Epidermal melanocyte (primary cell): ENCODE results near the gene S100A4.
"Not testable (repeated sequence)": the region's sequence is repeated elsewhere in the genome, so short reads cannot be mapped to it uniquely, and the experiment has no call there.

Source experiments
- DNase-seq: peaks from one replicate; pipeline ENCODE4 v3.0.0; 2011; ENCODE audit warnings: low spot score; ENCODE audit not compliant: insufficient read length

The S100A4 gene

DNA sequence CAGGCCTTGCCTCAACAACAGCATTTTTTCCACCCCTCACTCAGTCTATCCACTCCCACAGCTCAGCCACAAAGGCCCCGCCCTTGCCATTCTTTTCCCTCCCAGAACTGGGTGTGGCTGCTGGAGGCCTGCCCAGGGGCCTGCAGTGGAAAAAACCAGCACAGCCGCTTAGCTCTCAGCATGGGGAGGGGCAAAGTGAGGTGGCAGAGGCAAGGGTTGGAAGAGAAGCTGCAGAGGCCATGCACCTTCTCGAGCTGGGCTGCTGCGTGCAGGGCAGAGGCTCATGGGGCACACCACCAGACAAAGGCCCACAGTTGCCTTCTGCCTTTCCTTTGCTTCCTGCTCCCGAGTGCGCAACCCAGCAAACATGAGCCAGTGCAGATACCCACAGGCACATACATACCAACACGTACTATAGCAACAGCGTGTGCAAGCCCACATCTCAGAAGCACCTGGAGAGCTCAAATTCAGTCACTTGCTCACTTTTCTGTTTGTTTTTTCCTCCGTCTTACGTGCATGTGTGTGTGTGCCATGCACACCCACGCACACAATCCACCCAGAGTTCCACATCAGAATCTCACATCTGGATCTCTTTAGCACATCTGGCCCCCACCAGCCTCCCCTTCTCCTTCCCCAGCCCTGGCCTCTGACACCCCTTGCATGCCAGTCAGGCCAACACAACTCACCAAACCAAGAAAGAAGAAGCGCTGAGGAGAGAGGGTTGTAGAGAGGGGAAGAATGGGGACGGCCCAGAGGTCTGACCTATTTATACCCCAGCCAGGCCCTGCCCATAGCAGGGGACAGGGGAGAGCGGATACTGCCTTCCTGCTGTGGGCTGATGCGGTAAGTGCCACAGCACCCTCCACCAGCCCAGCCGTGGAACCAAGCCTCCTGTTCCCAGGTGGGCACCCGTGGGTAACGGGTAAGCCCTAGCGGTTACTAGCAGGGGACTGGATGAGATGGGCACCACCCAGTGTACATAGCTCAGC is at the start of gene S100A4:
Gene S100A4, minus strand, starts transcription at position 740 of the 989 bp plus-strand sequence. CDS start 1,012 bp downstream, outside the sequence.
- peak; percentile 86 for DNase-seq

DNA sequence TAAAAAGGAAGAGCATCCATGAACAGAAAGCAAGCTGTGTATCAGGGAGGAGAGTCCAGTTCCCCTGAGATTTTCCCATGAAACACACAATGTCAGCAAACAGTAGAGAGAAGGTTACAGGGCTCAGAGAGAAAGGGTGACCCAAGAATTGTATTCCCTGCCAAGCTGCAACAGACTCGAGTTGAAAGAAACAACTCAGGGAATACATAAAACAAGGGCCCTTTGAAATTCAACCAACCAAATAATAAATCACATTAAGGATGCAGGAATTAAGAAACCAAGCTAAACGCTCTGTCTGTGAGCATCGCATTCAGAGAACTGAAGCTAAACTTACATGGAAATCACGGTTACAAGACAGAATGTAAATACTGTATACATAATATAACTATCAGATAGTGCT is 47.1 kb upstream of the S100A4 start:
- DNase-seq, result no peak

DNA sequence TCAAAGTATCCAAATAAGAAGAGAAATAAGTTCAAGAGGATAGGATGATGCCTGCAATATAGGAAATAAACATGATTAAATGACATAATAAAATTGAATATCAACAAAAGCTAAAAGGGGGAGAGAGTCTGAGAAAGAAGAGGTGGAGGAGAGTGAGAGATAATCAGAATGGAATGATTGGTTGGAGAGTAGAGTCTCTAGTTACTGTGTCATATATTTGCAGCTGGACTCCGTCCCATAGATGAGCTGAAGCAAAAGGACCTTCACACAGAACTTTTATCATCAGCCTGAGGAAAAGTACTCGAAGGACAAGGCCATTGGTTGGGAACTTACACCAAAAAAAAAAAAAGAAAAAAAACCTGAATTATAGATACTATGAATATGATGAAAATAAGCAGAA is 42.9 kb upstream of the S100A4 start:
- no peak for DNase-seq

DNA sequence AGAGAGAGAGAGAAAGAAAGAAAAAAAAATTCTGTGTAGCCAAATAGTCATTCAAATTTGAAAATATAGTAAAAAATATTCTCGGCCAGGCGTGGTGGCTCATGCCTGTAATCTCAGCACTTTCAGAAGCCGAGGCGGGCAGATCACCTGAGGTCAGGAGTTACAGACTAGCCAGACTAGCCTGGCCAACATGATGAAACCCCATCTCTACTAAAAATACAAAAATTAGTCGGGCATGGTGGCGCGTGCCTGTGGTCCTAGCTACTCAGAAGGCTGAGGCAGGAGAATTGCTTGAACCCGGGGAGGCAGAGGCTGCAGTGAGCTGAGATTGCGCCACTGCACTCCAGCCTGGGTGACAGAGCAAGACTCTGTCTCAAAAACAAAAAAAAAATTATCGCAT is 42.4 kb upstream of the S100A4 start:
- not testable (repeated sequence) for DNase-seq

DNA sequence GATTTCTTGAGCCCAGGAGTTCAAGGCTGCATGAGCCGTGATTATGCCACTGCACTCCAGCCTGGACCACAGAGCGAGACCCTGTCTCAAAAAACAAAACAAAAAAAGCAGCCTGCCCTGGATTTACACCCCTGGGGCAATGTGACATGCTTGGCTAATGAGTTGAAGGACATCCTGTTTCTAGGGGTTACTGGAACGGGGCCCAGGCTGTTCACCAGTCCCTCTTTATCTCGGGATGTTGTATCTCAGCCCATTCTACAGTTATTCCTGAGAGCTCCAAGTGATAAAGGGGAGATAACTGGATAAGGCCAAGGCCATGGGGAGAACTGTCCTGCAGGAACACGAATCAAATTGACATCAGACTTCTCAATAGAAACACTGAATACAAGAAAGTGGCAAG is 41.7 kb upstream of the S100A4 start:
- no peak for DNase-seq

DNA sequence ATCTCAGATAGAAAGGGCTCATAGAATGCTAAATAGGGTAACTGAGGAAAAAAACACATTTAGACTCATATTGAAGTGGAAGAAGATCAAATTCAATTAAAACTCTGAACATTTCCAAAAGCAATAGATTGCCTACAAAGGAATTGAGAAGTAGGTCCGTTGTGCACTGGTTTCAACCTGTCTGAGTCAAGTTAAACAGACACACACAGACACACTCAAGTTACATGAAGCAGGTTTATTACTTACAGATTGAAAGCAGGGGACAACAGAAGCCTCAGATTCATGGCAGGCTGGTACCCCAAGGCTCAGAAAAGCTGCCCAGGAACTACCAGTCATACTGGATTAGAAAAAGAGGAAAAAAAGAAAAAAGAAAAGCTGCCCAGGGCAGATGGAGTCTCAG is 40.7 kb upstream of the S100A4 start:
- DNase-seq, result no peak

DNA sequence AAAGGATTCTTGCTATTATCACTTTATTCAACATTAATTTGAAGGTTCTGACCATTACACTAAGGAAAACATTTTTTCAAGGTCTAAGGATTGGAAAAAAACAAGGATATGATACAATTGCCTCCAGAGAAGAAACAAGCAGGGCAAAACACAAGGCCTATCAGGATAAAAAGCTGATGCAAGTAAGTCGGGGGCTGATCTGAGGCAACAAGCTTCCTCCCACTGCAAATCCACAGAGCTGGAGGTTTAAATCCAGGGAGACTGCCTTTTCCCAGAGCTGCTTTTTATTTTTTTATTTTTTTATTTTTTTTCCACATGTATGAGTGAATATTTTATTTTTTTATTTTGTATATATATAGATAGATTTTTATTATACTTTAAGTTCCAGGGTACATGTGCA is 39.4 kb upstream of the S100A4 start:
- no peak for DNase-seq

DNA sequence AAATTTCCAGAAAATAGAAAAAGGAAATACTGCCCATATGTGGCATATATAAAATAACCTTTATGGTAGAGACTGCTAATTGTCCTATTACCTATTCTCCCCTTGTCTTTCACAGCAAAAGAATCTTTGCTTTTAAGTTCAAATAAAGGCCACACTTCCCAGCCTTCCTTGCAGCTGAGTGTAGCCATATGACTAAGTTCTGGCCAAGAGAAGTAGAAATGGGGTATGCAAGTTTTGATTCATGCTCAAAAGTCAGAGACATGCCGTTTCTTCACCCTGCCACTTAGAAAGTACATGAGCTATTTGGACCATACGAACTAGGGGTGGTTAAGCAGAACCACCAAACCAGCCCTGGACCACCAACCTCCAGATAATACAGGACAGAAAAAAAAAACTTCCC is 38.4 kb upstream of the S100A4 start:
- no peak for DNase-seq

DNA sequence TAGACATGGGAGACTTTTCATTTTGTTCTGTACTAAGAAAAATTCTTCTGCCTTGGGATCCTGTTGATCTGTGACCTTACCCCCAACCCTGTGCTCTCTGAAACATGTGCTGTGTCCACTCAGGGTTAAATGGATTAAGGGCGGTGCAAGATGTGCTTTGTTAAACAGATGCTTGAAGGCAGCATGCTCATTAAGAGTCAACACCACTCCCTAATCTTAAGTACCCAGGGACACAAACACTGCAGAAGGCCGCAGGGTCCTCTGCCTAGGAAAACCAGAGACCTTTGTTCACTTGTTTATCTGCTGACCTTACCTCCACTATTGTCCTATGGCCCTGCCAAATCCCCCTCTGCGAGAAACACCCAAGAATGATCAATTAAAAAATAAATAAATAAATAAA is 37.9 kb upstream of the S100A4 start:
- DNase-seq, result not testable (repeated sequence)

DNA sequence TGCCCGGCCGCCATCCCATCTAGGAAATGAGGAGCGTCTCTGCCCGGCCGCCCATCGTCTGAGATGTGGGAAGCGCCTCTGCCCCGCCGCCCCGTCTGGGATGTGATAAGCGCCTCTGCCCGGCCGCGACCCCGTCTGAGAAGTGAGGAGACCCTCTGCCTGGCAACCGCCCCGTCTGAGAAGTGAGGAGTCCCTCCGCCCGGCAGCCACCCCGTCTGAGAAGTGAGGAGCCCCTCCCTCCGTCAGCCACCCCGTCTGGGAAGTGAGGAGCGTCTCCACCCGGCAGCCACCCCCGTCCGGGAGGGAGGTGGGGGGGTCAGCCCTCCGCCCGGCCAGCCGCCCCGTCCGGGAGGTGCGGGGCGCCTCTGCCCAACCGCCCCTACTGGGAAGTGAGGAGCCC is 37.2 kb upstream of the S100A4 start:
- not testable (repeated sequence) for DNase-seq

DNA sequence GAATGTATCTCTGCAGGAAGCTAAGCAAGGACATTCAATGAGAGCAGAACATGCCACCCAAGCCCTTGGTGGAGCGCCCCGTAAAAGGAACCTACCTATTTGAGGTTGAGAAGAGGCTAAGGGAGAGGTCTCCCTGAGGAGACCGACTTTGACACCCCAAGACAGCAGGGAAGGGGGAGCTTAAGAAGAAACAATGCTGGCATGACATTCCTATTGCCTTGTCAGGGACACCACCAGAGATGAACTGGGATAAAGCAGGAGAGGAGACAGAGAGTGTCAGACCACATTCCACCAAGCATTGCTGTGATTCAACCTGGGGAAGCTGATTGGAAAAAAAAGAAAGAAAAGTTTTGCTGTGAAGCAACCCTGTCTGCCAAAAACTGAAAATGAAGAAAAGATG is 33.3 kb upstream of the S100A4 start:
- no peak for DNase-seq

DNA sequence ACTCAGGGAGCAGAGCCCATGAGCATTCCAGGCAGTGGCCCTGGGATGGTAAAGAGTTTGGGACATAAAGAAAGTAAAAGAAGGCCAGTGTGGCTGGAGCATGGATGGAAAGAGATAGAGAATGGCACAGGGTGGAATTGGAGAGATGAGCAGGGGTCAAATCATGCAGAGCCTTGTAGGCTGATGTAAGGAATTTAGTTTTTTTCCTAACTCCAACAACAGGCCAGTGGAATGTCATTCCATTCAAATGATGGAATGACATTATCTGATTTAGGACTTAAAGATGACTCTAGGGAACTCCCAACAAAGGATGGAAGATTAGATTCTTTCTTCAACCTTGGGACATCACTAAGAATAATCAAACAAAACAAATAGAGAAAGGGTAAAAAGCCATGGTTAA is 32.9 kb upstream of the S100A4 start:
- DNase-seq, result no peak

DNA sequence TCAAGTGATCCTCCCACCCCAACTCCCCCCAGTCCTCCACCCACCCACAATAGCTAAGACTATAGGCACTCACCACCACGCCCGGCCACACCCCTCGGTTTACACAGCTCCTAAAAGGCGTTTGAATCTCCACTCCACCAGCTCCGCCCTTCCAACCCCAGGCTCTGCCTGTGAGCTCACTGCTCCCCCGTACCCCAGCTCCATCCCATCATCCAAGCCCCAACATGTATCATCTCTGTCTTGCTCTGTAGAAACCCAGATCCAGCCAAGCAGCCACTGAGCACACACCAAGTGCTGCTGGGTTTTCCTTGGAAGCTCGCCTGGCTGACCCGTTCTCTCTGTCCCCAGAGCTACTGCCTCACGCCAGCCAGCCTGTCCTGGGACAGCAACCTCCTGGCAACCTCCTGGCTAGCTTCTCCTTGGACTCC is 32.0 kb upstream of the S100A4 start:
- no peak for DNase-seq

DNA sequence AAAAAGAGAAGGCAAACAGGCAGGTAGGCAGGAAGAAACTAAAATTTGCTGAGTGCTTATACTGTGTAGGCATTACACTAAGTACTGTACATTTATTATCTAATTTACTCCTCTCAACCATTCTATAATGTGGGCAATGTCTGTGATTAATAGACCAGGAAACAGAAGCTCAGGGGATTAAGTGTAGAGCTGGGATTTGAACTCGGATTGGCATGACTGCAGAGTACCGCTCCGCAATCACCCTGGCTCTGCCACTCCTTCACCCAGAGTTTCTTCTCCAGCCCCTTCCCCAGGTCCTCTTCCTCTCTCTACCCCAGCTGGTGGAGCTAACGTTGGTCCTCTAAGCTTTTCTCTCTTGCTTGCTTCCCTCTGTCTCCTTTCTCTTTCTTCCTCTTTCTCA is 31.5 kb upstream of the S100A4 start:
- no peak for DNase-seq

DNA sequence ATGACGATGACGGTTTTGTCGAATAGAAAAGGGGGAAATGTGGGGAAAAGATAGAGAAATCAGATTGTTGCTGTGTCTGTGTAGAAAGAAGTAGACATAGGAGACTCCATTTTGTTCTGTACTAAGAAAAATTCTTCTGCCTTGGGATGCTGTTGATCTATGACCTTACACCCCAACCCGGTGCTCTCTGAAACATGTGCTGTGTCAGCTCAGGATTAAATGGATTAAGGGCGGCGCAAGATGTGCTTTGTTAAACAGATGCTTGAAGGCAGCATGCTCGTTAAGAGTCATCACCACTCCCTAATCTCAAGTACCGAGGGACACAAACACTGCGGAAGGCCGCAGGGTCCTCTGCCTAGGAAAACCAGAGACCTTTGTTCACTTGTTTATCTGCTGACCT is 29.9 kb upstream of the S100A4 start:
- not testable (repeated sequence) for DNase-seq

DNA sequence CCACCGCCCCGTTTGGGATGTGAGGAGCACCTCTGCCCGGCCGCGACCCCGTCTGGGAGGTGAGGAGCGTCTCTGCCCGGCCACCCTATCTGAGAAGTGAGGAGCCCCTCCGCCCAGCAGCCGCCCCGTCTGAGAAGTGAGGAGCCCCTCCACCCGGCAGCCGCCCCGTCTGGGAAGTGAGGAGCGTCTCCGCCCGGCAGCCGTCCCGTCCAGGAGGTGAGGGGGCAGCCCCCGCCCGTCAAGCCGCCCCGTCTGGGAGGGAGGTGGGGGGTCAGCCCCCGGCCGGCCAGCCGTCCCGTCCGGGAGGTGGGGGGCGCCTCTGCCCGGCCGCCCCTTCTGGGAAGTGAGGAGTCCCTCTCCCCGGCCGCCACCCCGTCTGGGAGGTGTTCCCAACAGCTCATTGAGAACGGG is 29.5 kb upstream of the S100A4 start:
- DNase-seq, result not testable (repeated sequence)

DNA sequence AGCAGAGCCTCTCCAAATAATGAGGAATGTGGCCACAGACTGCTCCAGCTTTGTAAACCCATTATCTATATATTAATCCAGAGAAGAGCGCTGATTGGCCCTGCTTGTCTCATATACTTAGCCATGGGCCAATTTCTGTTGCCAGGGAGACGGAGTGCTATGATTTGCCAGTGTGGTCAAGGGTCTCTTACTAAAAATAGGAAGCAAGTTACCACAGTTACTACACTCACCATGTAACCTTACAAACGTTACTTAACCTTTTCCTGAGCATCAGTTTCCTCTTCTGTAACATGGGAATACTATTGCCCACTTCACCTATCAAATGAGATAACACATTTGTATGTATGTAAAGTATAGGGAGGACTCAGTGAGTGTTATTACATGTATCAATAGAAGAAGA is 27.7 kb upstream of the S100A4 start:
- DNase-seq, result no peak

DNA sequence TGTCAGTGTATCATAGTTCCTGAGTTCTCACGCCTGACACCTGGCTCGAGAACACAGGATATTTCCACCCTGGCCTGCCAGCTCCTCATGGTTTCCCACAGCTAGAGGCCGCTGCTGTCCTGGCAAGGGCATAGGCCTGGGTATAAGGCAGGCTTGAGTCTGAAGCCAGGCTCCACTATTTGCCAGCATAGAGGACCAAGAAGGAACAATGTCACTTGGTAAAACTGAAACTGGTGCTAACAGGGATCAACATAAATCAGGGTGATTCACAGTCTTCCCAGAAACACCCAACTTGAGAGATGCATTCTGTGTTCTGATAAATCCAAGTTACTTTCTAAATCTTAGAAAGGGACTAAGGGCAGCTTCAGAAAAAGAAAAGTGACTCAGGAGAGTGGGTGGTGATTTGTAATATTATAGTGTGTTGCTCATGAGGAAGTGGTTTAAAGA is 27.0 kb upstream of the S100A4 start:
- DNase-seq, result peak; percentile 92

DNA sequence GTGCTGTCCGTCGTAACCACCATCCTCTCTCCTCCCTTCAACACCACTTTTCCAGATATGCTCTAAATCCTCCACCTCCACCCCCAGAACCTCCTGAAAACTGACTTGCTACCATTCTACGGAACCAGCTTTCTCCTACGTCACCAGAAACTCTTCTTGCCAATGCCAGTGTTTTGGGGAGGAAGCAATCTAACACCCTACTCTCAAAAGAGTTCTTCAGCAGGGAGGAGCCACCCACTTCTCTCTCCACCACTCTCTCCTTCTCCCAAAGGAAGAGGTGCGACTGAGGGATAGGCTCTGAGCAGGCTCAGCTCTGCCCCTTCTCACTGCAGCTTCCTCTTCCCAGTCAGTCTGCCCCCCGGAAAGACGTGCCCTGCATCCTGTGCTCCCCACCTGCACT is 26.1 kb upstream of the S100A4 start:
- DNase-seq, result no peak

DNA sequence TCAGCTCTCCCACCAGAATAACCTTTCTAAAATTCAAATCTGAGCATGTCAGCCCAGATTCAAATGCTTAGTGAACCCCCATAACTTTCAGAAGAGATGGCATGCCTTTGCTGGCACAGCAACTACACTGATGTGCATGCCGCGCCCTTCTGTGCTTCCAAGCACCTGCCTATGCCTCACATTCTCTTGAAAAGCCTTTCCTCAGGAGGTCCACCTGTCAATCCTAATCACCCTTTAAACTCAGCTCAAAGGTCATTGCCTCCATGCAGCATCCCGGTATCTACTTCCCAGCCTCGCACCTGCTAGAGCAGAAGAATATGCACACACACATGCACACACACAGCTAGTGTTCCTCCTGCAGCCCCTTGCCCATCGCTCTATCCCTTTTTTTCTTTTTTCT is 25.3 kb upstream of the S100A4 start:
- DNase-seq, result no peak

DNA sequence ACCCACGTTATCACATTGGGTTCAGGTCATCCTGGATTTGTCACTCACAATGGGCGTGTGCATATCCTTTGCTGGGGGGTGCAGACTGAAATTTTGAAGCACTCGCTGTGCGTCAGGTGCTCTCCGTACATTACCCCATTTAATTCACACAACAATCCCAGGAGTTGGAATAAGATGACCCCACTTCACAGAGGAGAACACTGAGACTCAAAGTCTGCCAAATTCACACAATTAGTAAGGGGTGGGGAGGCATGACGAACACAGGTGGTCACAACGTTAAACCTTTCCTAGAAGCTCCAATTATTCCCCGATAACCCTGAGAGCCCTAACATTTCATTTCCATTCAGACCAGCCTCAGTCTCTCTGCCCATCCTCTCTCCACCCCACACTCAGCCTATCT is 23.9 kb upstream of the S100A4 start:
- DNase-seq, result no peak

DNA sequence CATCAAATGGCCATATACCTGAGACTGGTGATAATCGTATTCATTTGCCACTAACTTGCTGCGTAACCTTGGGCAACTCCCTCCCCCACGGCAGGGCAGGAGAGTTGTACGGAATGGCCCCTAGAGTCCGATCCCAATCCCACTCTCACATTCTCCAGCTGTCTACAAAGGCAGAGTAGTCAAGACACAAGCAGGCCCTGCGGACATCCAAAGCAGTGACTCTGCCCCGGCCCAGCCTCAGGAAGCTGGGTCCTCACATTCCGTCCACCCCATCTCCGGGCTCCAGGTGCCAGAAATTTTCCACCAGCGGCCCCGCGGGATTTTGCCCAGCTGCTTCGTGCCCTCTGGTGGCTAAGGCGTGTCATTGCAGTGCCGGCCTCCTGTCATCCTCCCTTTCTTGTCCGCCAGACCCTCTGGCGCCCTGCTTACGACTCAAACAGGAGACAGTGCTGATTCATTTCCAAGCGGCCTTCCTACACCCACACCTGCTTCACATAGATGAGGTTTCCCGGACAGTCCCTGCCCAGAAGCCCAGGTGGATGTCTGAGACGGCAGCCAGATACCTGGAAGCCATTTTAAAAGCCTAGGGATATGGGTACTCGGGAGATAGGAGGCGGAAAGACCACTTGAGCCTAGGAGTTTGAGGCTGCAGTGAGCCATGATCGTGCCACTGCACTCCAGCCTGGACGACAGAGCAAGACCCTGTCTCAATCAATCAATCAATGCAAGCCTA is 22.9 kb upstream of the S100A4 start:
- peak; percentile 71 for DNase-seq
